GM18519 (cell line): Measurements from ENCODE around the gene SGCD.
"Not testable (repeated sequence)": the region's sequence is repeated elsewhere in the genome, so short reads cannot be mapped to it uniquely, and the experiment has no call there.

Experiments
- ATAC-seq: cut with Tn5 transposase; IDR thresholded peaks from one replicate; pipeline ENCODE4 v1.9.1; 2021; ENCODE audit warnings: mild to moderate bottlenecking, moderate library complexity; ENCODE audit not compliant: unreplicated experiment, low FRiP score

SGCD gene

DNA sequence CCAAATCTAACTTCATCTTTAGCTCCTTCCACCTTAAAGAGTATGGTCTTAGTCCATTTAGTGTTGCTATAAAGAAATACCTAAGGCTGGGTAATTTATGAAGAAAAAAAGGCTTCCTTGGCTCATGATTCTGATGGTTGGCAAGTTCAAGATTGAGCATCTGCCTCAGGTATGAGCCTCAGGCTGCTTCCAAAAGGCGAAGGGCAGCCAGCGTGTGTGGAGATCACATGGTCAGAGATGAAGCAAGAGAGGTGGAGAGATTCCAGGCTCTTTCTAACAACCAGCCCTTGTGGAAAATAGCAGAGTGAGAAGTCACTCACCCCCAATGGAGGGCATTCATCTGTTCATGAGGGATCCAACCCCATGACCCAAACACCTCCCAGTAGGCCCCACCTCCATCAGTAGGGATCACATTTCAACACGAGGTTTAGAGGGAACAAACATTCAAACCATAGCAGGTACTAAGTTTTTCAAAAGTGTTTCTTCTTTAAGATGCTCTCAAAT, 225.9 kb downstream of the SGCD start:
- no peak for ATAC-seq

GRCh38 chr5:156556666-156557406, 229.9 kb downstream of the SGCD start:
- ATAC-seq: no peak

GRCh38 chr5:156560002-156560401, 233.0 kb downstream of the SGCD start:
- no peak for ATAC-seq

GRCh38 chr5:156561651-156562050, 234.7 kb downstream of the SGCD start:
- ATAC-seq: no peak

- no peak for ATAC-seq
These were observed 243.7 kb downstream of the SGCD start for GRCh38 chr5:156570615-156571014.

GRCh38 chr5:156581725-156582124, 254.8 kb downstream of the SGCD start:
- ATAC-seq: no peak

DNA sequence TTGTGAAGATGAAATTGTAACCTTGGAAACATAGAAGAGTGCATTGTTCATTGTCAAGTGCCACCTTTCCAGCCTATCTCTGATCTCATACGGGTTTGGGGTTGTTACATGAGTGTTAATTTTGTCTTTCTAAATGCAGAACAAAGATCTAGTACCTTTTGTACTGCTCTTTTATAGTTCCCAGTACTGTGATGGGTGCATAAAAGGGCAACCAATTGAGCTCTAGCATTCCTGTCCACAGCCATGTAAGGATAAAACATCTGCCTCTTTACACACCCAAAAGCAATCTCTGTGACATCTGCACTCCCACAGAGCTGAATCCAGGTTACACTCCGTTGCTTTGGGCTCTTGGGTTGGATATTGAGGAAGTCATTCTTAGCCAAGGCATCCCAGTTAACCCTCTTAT, 255.2 kb downstream of the SGCD start:
- ATAC-seq: no peak

DNA sequence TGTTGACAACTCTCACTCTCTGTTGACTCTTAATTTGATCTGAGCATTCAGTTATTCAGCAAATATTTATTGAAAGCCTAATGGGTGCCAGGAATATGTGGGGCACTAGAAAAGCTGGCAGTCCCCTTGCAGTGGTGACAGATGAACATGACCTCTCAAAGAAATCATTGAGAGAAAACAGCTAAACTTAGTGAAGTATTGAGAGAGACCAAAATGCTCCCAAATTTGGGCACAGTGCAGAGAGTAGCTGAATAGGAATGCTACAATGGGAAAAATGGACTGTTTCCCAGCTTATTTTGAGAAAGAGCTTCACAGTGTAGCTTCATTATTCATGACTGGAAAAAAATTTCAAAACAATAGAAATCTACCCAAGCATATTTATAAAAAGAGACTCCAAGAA, 257.9 kb downstream of the SGCD start:
- ATAC-seq: no peak

- no peak for ATAC-seq
These were observed 259.0 kb downstream of the SGCD start for GRCh38 chr5:156585999-156586398.

DNA sequence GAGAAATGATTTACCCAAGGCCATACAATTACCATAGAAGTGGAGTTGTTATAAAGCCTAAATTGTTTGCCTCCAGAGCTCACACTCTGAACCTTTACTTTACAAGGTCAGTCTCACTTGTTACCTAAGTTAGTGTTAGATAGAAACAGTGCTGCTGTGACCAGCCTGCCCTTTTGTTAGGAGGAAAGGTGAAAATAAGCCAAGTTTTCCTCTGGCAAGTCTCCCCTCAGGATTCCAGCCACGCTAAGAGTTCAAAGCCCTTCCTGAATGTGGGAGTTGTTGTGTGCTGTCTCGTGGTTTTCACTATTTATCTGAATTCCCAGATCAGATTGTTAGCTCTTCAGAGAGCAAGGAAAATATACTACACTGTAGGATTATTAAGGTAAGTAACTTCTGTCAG, 260.0 kb downstream of the SGCD start:
- ATAC-seq: no peak

DNA sequence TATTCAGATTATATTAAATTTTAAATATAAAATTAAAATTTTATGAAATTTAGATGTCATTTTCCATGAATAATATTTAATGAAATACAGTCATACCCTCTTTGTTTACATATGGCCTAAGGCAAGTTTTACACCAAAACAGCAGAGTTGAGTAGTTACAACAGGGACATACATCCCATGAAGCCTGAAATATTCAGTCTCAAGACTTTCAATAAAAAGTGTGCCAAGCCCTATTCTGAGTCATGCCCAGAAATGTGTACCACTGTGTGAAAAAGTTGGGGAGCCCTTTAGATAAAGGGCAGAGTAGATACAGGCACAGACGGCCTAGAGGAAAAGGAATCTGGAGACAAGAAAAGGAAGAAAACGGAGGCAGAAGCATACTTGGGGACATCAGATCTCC, 261.3 kb downstream of the SGCD start:
- no peak for ATAC-seq

- ATAC-seq: no peak
These were observed 262.4 kb downstream of the SGCD start for GRCh38 chr5:156589104-156589945.

DNA sequence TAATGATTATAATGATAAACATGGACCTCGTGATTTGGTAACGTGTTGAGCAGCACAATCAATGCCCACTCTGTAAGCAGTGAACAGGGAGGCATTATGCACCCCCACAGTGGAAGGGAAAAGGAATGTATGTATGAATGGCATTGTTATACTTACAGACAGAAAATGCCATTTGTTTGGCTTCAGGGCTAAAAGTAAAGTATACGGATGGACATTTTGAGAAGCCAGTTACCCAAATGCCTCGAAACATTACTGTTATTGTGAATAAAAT, 262.9 kb downstream of the SGCD start:
- ATAC-seq: no peak

DNA sequence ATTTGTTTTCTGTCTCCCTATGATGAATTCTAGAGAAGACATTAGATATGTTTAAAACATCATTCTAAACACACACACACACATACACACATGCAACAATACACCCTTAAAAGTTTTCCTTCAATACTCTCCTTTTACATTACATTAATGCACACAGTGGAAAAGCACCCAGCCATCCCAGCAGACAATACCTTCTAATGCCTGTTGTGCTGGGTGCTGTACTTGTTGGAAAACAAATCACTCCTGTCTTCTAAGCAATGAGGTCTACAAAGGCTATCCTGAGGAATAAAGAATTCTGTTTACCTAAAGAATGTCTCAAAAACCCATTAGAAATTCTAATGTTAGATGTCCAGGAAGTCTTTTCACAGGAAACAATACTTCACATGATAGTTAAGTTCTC, 264.0 kb downstream of the SGCD start:
- no peak for ATAC-seq

- ATAC-seq: no peak
These were observed 264.7 kb downstream of the SGCD start for GRCh38 chr5:156591631-156592030.

GRCh38 chr5:156593546-156593945, 266.6 kb downstream of the SGCD start:
- ATAC-seq: no peak

GRCh38 chr5:156594406-156594805, 267.4 kb downstream of the SGCD start:
- no peak for ATAC-seq

GRCh38 chr5:156595132-156595787, 268.3 kb downstream of the SGCD start:
- ATAC-seq: no peak

GRCh38 chr5:156597276-156597675, 270.3 kb downstream of the SGCD start:
- no peak for ATAC-seq

DNA sequence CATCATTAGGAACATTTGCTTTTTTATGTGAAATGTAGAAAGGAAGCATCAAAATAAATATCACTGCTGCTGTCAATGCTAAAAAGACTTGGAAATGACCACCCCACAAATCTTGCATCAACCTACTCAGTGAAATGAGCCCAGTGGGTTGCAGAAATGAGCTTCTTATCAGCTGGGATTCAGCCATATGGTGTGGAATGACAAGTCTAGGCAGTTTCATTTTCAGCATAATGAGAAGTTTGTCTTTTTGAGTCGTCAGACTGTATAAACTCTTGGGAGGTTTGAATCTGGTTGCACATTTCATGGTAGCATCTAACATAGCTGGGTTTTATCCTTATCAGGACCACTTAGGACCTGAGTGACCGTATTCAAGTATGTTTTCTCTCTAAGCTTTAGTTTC, 272.0 kb downstream of the SGCD start:
- ATAC-seq: no peak

- not testable (repeated sequence) for ATAC-seq
These were observed 283.6 kb downstream of the SGCD start for GRCh38 chr5:156610582-156610981.
